K562 (cell line): Measurements from ENCODE around the gene ARFGAP1. TPM values are rescaled to one million over a fixed set of nuclear protein-coding genes. Genes with fewer than 3 reads are reported as not detected.

Experiments
- ATAC-seq: fragments of 200-7000 bp; cut with Tn5 transposase; 3 replicates; pipeline ENCODE4 v1.9.1; 2020; ENCODE audit warnings: moderate library complexity
- BruUV-seq: library from RNA; stranded (reverse); fragments of 400-500 nt; replicated peaks from 2 replicates; lab custom pipeline; 2021; lab: Mats Ljungman, UMichigan
- CTCF ChIA-PET: fragments of 300-600 bp; formaldehyde crosslinking; extraction: SDS; loops from one replicate; lab custom pipeline; 2021; ENCODE audit warnings: low intra/inter-chr PET ratio; lab: Yijun Ruan, JAX
- POLR2A ChIA-PET: fragments of 300-600, 350-650 bp; sonication (Branson Sonifier 250); formaldehyde crosslinking; extraction: SDS; loops from one replicate; lab custom pipeline; 2021; ENCODE audit warnings: antibody characterized with exemption, inconsistent platforms; lab: Yijun Ruan, JAX
- DNase-seq, 4 experiments: peaks; one replicate each; pipeline versions ENCODE4 v3.0.0 to v3.0.0-alpha.2; 2011 to 2018; ENCODE audit warnings: low spot score in 3 of 4, mixed read lengths in 3 of 4; ENCODE audit errors: extremely low read depth in 1 of 4
- FAIRE-seq: peaks from 2 replicates; lab custom pipeline; 2011; peaks lifted over from hg19 to GRCh38; lab: Jason Lieb, UNC
- H2AFZ ChIP-seq: 2 replicates; pipeline ENCODE4 v1.6.0; 2011; ENCODE audit warnings: low read depth, low read length, control low read depth, inconsistent platforms
- H3K27ac ChIP-seq: fragments of 200-600 bp; 3 replicates; pipeline ENCODE4 v1.8.0; 2011; ENCODE audit warnings: low read depth, mild to moderate bottlenecking, control low read depth, inconsistent platforms, low read length, moderate library complexity, mixed read lengths; ENCODE audit errors: extremely low read depth
- H3K27me3 ChIP-seq, 2 experiments: fragments of 300-600 bp in 1 of 2; 2 replicates in 1 of 2; 3 replicates in 1 of 2; pipeline versions ENCODE4 v1.6.0 to v1.8.0; 2011; ENCODE audit warnings: inconsistent platforms in 2 of 2, low read length in 2 of 2, mild to moderate bottlenecking in 1 of 2, mixed read lengths in 1 of 2, moderate library complexity in 1 of 2; ENCODE audit not compliant: control insufficient read depth in 2 of 2, insufficient read depth in 2 of 2
- H3K36me3 ChIP-seq: fragments of 300-600 bp; 3 replicates; pipeline ENCODE4 v1.8.0; 2011; ENCODE audit warnings: mild to moderate bottlenecking, low read length, inconsistent platforms; ENCODE audit not compliant: control insufficient read depth, insufficient read depth
- H3K4me1 ChIP-seq, 2 experiments: fragments of 200-600 bp in 1 of 2; replicated peaks in 1 of 2; 2 replicates in 1 of 2; 3 replicates in 1 of 2; pipeline versions ENCODE4 v1.5.1 to v1.8.0; 2011; ENCODE audit warnings: inconsistent platforms in 2 of 2, low read length in 2 of 2, mild to moderate bottlenecking in 1 of 2, mixed read lengths in 1 of 2, moderate library complexity in 1 of 2; ENCODE audit not compliant: control insufficient read depth in 2 of 2, insufficient read depth in 2 of 2
- H3K4me2 ChIP-seq: 2 replicates; pipeline ENCODE4 v1.6.1; 2011; ENCODE audit warnings: low read length, control low read depth, inconsistent platforms, mixed read lengths; ENCODE audit not compliant: insufficient read depth
- H3K4me3 ChIP-seq: fragments of 200-600 bp; sonication (generic), shearing (Covaris generic); 2 replicates; pipeline ENCODE4 v1.5.1; 2016; ENCODE audit warnings: control low read depth, inconsistent platforms
- H3K79me2 ChIP-seq: fragments of 200-600 bp; 3 replicates; pipeline ENCODE4 v1.8.0; 2011; ENCODE audit warnings: low read length, inconsistent platforms; ENCODE audit not compliant: control insufficient read depth, insufficient read depth
- H3K9ac ChIP-seq, 2 experiments: 2 replicates each; pipeline versions ENCODE4 v1.6.0 to v1.6.1; 2011; ENCODE audit warnings: low read depth in 2 of 2, low read length in 2 of 2, control low read depth in 1 of 2, inconsistent platforms in 1 of 2, mild to moderate bottlenecking in 1 of 2, mixed read lengths in 1 of 2; ENCODE audit not compliant: insufficient read depth in 1 of 2
- H3K9me1 ChIP-seq: one replicate; pipeline ENCODE4 v1.6.0; 2011; ENCODE audit warnings: inconsistent platforms, mild to moderate bottlenecking, low read length, moderate library complexity; ENCODE audit not compliant: control insufficient read depth, insufficient read depth
- H3K9me3 ChIP-seq: replicated peaks from 2 replicates; pipeline ENCODE4 v1.5.1; 2011; ENCODE audit warnings: low read depth, low read length, inconsistent platforms; ENCODE audit not compliant: control insufficient read depth, insufficient read depth
- H4K20me1 ChIP-seq: replicated peaks from 2 replicates; pipeline ENCODE4 v1.6.1; 2011; ENCODE audit warnings: low read length, inconsistent platforms, mixed read lengths; ENCODE audit not compliant: control insufficient read depth, insufficient read depth
- EGR1 ChIP-seq: fragments of 450-650 bp; conservative IDR thresholded peaks from 2 replicates; pipeline ENCODE4 v1.6.1; 2017; ENCODE audit warnings: mild to moderate bottlenecking
- MECOM ChIP-seq: fragments of 250-450 bp; sonication (Bioruptor Pico); IDR thresholded peaks from 2 replicates; pipeline ENCODE4 v1.8.0; 2022; ENCODE audit warnings: inconsistent platforms
- NFIC ChIP-seq: fragments of 450-650 bp; IDR thresholded peaks from 2 replicates; pipeline ENCODE4 v1.6.1; 2017; ENCODE audit warnings: mild to moderate bottlenecking, inconsistent platforms
- POLR2G ChIP-seq: fragments of 200-400 bp; formaldehyde crosslinking; IDR thresholded peaks from 2 replicates; pipeline ENCODE4 v1.6.1; 2017; ENCODE audit warnings: low read depth, mild to moderate bottlenecking, antibody characterized with exemption, low read length, moderate library complexity
- WGBS: fragments of 100-300 bp; shearing (Covaris generic); methylation state at CpG from one replicate; pipeline ENCODE4 v1.1.6; 2016; ENCODE audit warnings: low coverage, mixed read lengths; ENCODE audit not compliant: insufficient coverage; ENCODE audit errors: missing lambda C conversion rate; 5-methylcytosine and 5-hydroxymethylcytosine counted together
- in situ Hi-C: fragments of 300-500 bp; cut with MboI; formaldehyde crosslinking; loops from 4 replicates; pipeline ENCODE4 v1.15.0; 2018; ENCODE audit warnings: inconsistent platforms, mixed read lengths
- intact Hi-C: fragments of 100-400 bp; cut with micrococcal nuclease; formaldehyde crosslinking; loops from 2 replicates; pipeline ENCODE4 v1.14.2; 2022
- polyA plus RNA-seq, 8 experiments: library from polyadenylated mRNA; depleted of rRNA in 4 of 8; stranded (reverse) in 5 of 8; unstranded in 3 of 8; fragments of >200 nt; fragmentation: Nextera tagmentation in 2 of 8; fragmentation: Illumina TruSeq in 1 of 8; extraction: Ambion mirVana in 2 of 8; extraction: Trizol in 1 of 8; gene quantifications; 2 replicates each; pipeline versions ENCODE4 v1.2.1 to v1.2.3, GENCODE V29; 2011 to 2014; ENCODE audit warnings: inconsistent platforms in 1 of 8, missing spikeins in 1 of 8
- total RNA-seq, 7 experiments: library from RNA; depleted of rRNA in 6 of 7; stranded (reverse); fragments of >200 nt in 6 of 7; fragmentation: Illumina TruSeq in 2 of 7; extraction: Trizol in 2 of 7; gene quantifications; 2 replicates each; pipeline versions ENCODE4 v1.2.1 to v1.2.3, GENCODE V29; 2011 to 2021; ENCODE audit warnings: low replicate concordance in 1 of 7

ARFGAP1 gene
- total and polyA plus RNA-seq, 9 of the 15 experiments (the other 6 are each of a cell fraction or from before 2014, with no cell fraction given): 0.53 to 102 (median 33.5) TPM

- ATAC-seq: peak; percentile 5; the same call in 2 of the 3 replicates
- Histone ChIP-seq H4K20me1 (peaks cover 28% of the 10 kb centered on the region), H3K4me3 (peak overlapping the region; percentile 88; the same call in 1 of the 2 replicates), H2AFZ (no peak overlapping the region), H3K79me2 (peaks cover 44% of the 10 kb centered on the region), H3K9ac (peak overlapping the region; percentile 87 to 88), H3K27ac (peak overlapping the region; percentile 35; the same call in 2 of the 3 replicates), H3K4me1 (peaks cover 11 to 29% of the 10 kb centered on the region in 2 experiments; a peak in 4 of 5 replicates), H3K4me2 (peak overlapping the region; percentile 69), H3K9me3 (no peaks in the 10 kb centered on the region), H3K27me3 (no peaks in the 10 kb centered on the region), H3K36me3 (peaks cover 49% of the 10 kb centered on the region; the same call in 2 of the 3 replicates), H3K9me1 (peaks cover 6% of the 10 kb centered on the region)
- peak in 2 of 4 experiments; percentile 41 to 71 for DNase-seq
- intact Hi-C loops: no loop called here
- TF ChIP-seq NFIC (peak; percentile 84), POLR2G (0 out of 2 replicates have a peak, but pooled peaks have one; percentile 22), MECOM (CRISPR knock-in tag) (no peak), EGR1 (no peak)
- FAIRE-seq: peak; percentile 77
- POLR2A ChIA-PET: interaction anchor here (1.1 to 2.3 kb wide), 2 partner anchors 8 to 28 kb away, joined by 3 to 24 read pairs; no protein-coding TSS in a partner anchor
- WGBS: 44% methylated on average over 16 of the region's 17 CpGs
- in situ Hi-C loops: no loop called here
- no TSS peak for BruUV-seq
- CTCF ChIA-PET: interaction anchor here (0.6 kb wide), 1 partner anchor 10 kb away, joined by 3 read pairs; no protein-coding TSS in a partner anchor
These were observed 2.0 kb downstream of the ARFGAP1 start for GRCh38 chr20:63274381-63275228.
